ENCODE measurements around the gene TTC39A.

TTC39A gene

GRCh38 chr1:51309291-51309690 is 21.1 kb downstream of the TTC39A start:
- Histone ChIP-seq H3K27ac (ENCODE audit: low read depth, low read length, poor library complexity, severe bottlenecking) (no peak overlapping the region), H3K4me3 (ENCODE audit: low read depth, low read length, poor library complexity, severe bottlenecking) (no peak overlapping the region), H4K20me1 (ENCODE audit: insufficient read depth, low read length) (no peaks in the 10 kb centered on the region), H3K36me3 (ENCODE audit: insufficient read depth, low read length) (no peaks in the 10 kb centered on the region), H2AFZ (ENCODE audit: low read length) (no peak overlapping the region), H3K9me3 (ENCODE audit: low read length) (no peaks in the 10 kb centered on the region), H3K4me1 (ENCODE audit: insufficient read depth, low read length, severe bottlenecking) (no peaks in the 10 kb centered on the region), H3K79me2 (ENCODE audit: insufficient read depth, low read length) (no peaks in the 10 kb centered on the region), H3F3A (ENCODE audit: insufficient read depth, low read length) (no peaks in the 10 kb centered on the region), H3K27me3 (ENCODE audit: insufficient read depth, low read length) (no peaks in the 10 kb centered on the region), H3K4me2 (ENCODE audit: low read length) (no peak overlapping the region), H3K9me2 (ENCODE audit: low read depth, low read length) (no peaks in the 10 kb centered on the region), H3K9ac (ENCODE audit: low read length) (no peak overlapping the region)
- TF ChIP-seq CTCF (IDR thresholded peaks at IDR 0.05; ENCODE audit: low read length) (no peak), EZH2 (IDR thresholded peaks at IDR 0.05; ENCODE audit: borderline replicate concordance, low read length) (no peak)

GRCh38 chr1:51308636-51309035 is 21.7 kb downstream of the TTC39A start:
- no peak overlapping the region for H3K4me2 ChIP-seq (ENCODE audit: low read length)

GRCh38 chr1:51306950-51307349 is 23.4 kb downstream of the TTC39A start:
- no peak for TF ChIP-seq CTCF (IDR thresholded peaks at IDR 0.05; ENCODE audit: low read length)
- no peak for TF ChIP-seq EZH2 (IDR thresholded peaks at IDR 0.05; ENCODE audit: borderline replicate concordance, low read length)
- no peak overlapping the region for H3K4me2 ChIP-seq (ENCODE audit: low read length)

More at GRCh38 chr1:51308636-51309035, 21.7 kb downstream of the TTC39A start:
- no peaks in the 10 kb centered on the region for H3F3A ChIP-seq (ENCODE audit: insufficient read depth, low read length)
- no peak overlapping the region for H3K9ac ChIP-seq (ENCODE audit: low read length)
- H4K20me1 ChIP-seq (ENCODE audit: insufficient read depth, low read length): no peaks in the 10 kb centered on the region
- H3K9me2 ChIP-seq (ENCODE audit: low read depth, low read length): no peaks in the 10 kb centered on the region
- H3K36me3 ChIP-seq (ENCODE audit: insufficient read depth, low read length): no peaks in the 10 kb centered on the region
- no peak overlapping the region for H2AFZ ChIP-seq (ENCODE audit: low read length)
- TF ChIP-seq CTCF (IDR thresholded peaks at IDR 0.05; ENCODE audit: low read length) (no peak), EZH2 (IDR thresholded peaks at IDR 0.05; ENCODE audit: borderline replicate concordance, low read length) (no peak)
- H3K27me3 ChIP-seq (ENCODE audit: insufficient read depth, low read length): no peaks in the 10 kb centered on the region
- no peaks in the 10 kb centered on the region for H3K79me2 ChIP-seq (ENCODE audit: insufficient read depth, low read length)
- H3K27ac ChIP-seq (ENCODE audit: low read depth, low read length, poor library complexity, severe bottlenecking): no peak overlapping the region
- H3K9me3 ChIP-seq (ENCODE audit: low read length): no peaks in the 10 kb centered on the region
- no peaks in the 10 kb centered on the region for H3K4me1 ChIP-seq (ENCODE audit: insufficient read depth, low read length, severe bottlenecking)
- no peak overlapping the region for H3K4me3 ChIP-seq (ENCODE audit: low read depth, low read length, poor library complexity, severe bottlenecking)

More at GRCh38 chr1:51306950-51307349, 23.4 kb downstream of the TTC39A start:
- no peaks in the 10 kb centered on the region for H4K20me1 ChIP-seq (ENCODE audit: insufficient read depth, low read length)
- H3K4me1 ChIP-seq (ENCODE audit: insufficient read depth, low read length, severe bottlenecking): no peaks in the 10 kb centered on the region
- H3K36me3 ChIP-seq (ENCODE audit: insufficient read depth, low read length): no peaks in the 10 kb centered on the region
- no peak overlapping the region for H3K4me3 ChIP-seq (ENCODE audit: low read depth, low read length, poor library complexity, severe bottlenecking)
- no peaks in the 10 kb centered on the region for H3F3A ChIP-seq (ENCODE audit: insufficient read depth, low read length)
- no peak overlapping the region for H3K9ac ChIP-seq (ENCODE audit: low read length)
- H2AFZ ChIP-seq (ENCODE audit: low read length): no peak overlapping the region
- no peaks in the 10 kb centered on the region for H3K9me2 ChIP-seq (ENCODE audit: low read depth, low read length)
- no peaks in the 10 kb centered on the region for H3K27me3 ChIP-seq (ENCODE audit: insufficient read depth, low read length)
- no peak overlapping the region for H3K27ac ChIP-seq (ENCODE audit: low read depth, low read length, poor library complexity, severe bottlenecking)
- no peaks in the 10 kb centered on the region for H3K9me3 ChIP-seq (ENCODE audit: low read length)
- no peaks in the 10 kb centered on the region for H3K79me2 ChIP-seq (ENCODE audit: insufficient read depth, low read length)
